ENCODE results near the gene LHPP. TPM values are rescaled to one million over a fixed set of nuclear protein-coding genes. Genes with fewer than 3 reads are reported as not detected.
A peak's percentile ranks its signal among the peaks of the same experiment; 100 is the strongest.

LHPP gene
- polyA plus RNA-seq, 6 donors from 2014 or later, result 30.5 to 89.2 (median 55.6) TPM

GRCh38 chr10:124632566-124632965, 170.9 kb downstream of the LHPP start:
- H3K36me3 Mint-ChIP-seq, result peaks cover 0 to 27% of the 10 kb centered on the region in 2 donors

GRCh38 chr10:124636271-124636995, 174.8 kb downstream of the LHPP start:
- Mint-ChIP-seq H3K36me3 (peaks cover 0 to 27% of the 10 kb centered on the region in 2 donors), H3K9me3 (peaks cover 0 to 8% (median 2%) of the 10 kb centered on the region in 7 donors), H3K4me1 (peaks cover 66 to 98% (median 94%) of the 10 kb centered on the region in 3 donors), H3K27ac (peak overlapping the region; percentile 63 to 99 (median 97)), H3K27me3 (no peaks in the 10 kb centered on the region), H3K4me3 (peak overlapping the region; percentile 57 to 92 (median 82))
- DNase-seq (peak; percentile 57), ATAC-seq (ENCODE audit: low read depth in 2 of 2) (peak; percentile 40 to 47)

More at GRCh38 chr10:124632566-124632965, 170.9 kb downstream of the LHPP start:
- Mint-ChIP-seq H3K27ac (peak overlapping the region; percentile 51 to 97 (median 90)), H3K4me1 (peaks cover 68 to 98% (median 91%) of the 10 kb centered on the region in 3 donors), H3K9me3 (peaks cover 0 to 8% (median 2%) of the 10 kb centered on the region in 7 donors), H3K27me3 (no peaks in the 10 kb centered on the region), H3K4me3 (peak overlapping the region in 7 of 8 donors; percentile 13 to 70 (median 37))
- ATAC-seq (ENCODE audit: low read depth in 2 of 2), result no peak
- DNase-seq, result no peak

GRCh38 chr10:124637091-124637700, 175.6 kb downstream of the LHPP start:
- DNase-seq (no peak), ATAC-seq (ENCODE audit: low read depth in 2 of 2) (no peak)
- Mint-ChIP-seq H3K4me1 (peaks cover 70 to 98% (median 94%) of the 10 kb centered on the region in 3 donors), H3K9me3 (peaks cover 0 to 6% (median 2%) of the 10 kb centered on the region in 7 donors), H3K27ac (peak overlapping the region; percentile 97 to 99 (median 98)), H3K4me3 (peak overlapping the region; percentile 57 to 92 (median 82)), H3K36me3 (peaks cover 0 to 27% of the 10 kb centered on the region in 2 donors), H3K27me3 (no peaks in the 10 kb centered on the region)

- H3K9me3 Mint-ChIP-seq, result peaks cover 0 to 6% (median 2%) of the 10 kb centered on the region in 7 donors
- H3K4me1 Mint-ChIP-seq, result peaks cover 69 to 98% (median 94%) of the 10 kb centered on the region in 3 donors
- no peaks in the 10 kb centered on the region for H3K27me3 Mint-ChIP-seq
- peak overlapping the region; percentile 97 to 99 (median 98) for H3K27ac Mint-ChIP-seq
- ATAC-seq (ENCODE audit: low read depth in 2 of 2) (no peak), DNase-seq (no peak)
- peak overlapping the region; percentile 48 to 92 (median 79) for H3K4me3 Mint-ChIP-seq
- peaks cover 0 to 27% of the 10 kb centered on the region in 2 donors for H3K36me3 Mint-ChIP-seq
Measured at GRCh38 chr10:124637746-124638145, 176.1 kb downstream of the LHPP start.

GRCh38 chr10:124639206-124639605, 177.6 kb downstream of the LHPP start:
- peak overlapping the region; percentile 96 to 99 (median 98) for H3K27ac Mint-ChIP-seq
- H3K36me3 Mint-ChIP-seq, result peaks cover 0 to 16% of the 10 kb centered on the region in 2 donors
- H3K4me3 Mint-ChIP-seq, result peak overlapping the region in 7 of 8 donors; percentile 9 to 92 (median 52)
- H3K27me3 Mint-ChIP-seq, result no peaks in the 10 kb centered on the region
- H3K4me1 Mint-ChIP-seq, result peaks cover 75 to 98% (median 96%) of the 10 kb centered on the region in 3 donors
- H3K9me3 Mint-ChIP-seq, result peaks cover 0 to 2% (median 0%) of the 10 kb centered on the region in 7 donors
- ATAC-seq (ENCODE audit: low read depth in 2 of 2), result no peak
- no peak for DNase-seq

GRCh38 chr10:124639646-124640045, 178.0 kb downstream of the LHPP start:
- Mint-ChIP-seq H3K36me3 (peaks cover 0 to 12% of the 10 kb centered on the region in 2 donors), H3K27me3 (no peaks in the 10 kb centered on the region), H3K27ac (peak overlapping the region; percentile 96 to 99 (median 97)), H3K9me3 (peaks cover 0 to under 1% (median 0%) of the 10 kb centered on the region in 7 donors), H3K4me1 (peaks cover 75 to 98% (median 97%) of the 10 kb centered on the region in 3 donors), H3K4me3 (peak overlapping the region; percentile 4 to 84 (median 71))
- DNase-seq, result no peak
- no peak for ATAC-seq (ENCODE audit: low read depth in 2 of 2)

- ATAC-seq (ENCODE audit: low read depth in 2 of 2) (no peak), DNase-seq (no peak)
- Mint-ChIP-seq H3K4me3 (peak overlapping the region in 7 of 8 donors; percentile 69 to 90 (median 83)), H3K9me3 (no peaks in the 10 kb centered on the region), H3K27ac (peak overlapping the region; percentile 96 to 99 (median 98)), H3K36me3 (peaks cover 0 to 10% of the 10 kb centered on the region in 2 donors), H3K4me1 (peaks cover 75 to 99% (median 98%) of the 10 kb centered on the region in 3 donors), H3K27me3 (no peaks in the 10 kb centered on the region)
Measured at GRCh38 chr10:124640056-124640455, 178.4 kb downstream of the LHPP start.

GRCh38 chr10:124640538-124641231, 179.1 kb downstream of the LHPP start:
- no peaks in the 10 kb centered on the region for H3K27me3 Mint-ChIP-seq
- no peaks in the 10 kb centered on the region for H3K9me3 Mint-ChIP-seq
- H3K4me1 Mint-ChIP-seq, result peaks cover 76 to 100% (median 97%) of the 10 kb centered on the region in 3 donors
- H3K27ac Mint-ChIP-seq, result peak overlapping the region; percentile 97 to 99 (median 99)
- peak overlapping the region; percentile 69 to 90 (median 84) for H3K4me3 Mint-ChIP-seq
- DNase-seq, result peak; percentile 52
- peaks cover 0 to 5% of the 10 kb centered on the region in 2 donors for H3K36me3 Mint-ChIP-seq
- peak; percentile 37 to 51 for ATAC-seq (ENCODE audit: low read depth in 2 of 2)

GRCh38 chr10:124641282-124642087, 179.9 kb downstream of the LHPP start:
- Mint-ChIP-seq H3K27me3 (no peaks in the 10 kb centered on the region), H3K27ac (peak overlapping the region; percentile 97 to 99 (median 99)), H3K9me3 (no peaks in the 10 kb centered on the region), H3K4me1 (peaks cover 76 to 100% (median 98%) of the 10 kb centered on the region in 3 donors), H3K36me3 (no peaks in the 10 kb centered on the region), H3K4me3 (peak overlapping the region; percentile 69 to 90 (median 84))
- DNase-seq (peak; percentile 69), ATAC-seq (ENCODE audit: low read depth in 2 of 2) (peak; percentile 74 to 75)

GRCh38 chr10:124642088-124642710, 180.6 kb downstream of the LHPP start:
- no peak for ATAC-seq (ENCODE audit: low read depth in 2 of 2)
- H3K36me3 Mint-ChIP-seq, result no peaks in the 10 kb centered on the region
- no peaks in the 10 kb centered on the region for H3K27me3 Mint-ChIP-seq
- peaks cover 74 to 100% (median 98%) of the 10 kb centered on the region in 3 donors for H3K4me1 Mint-ChIP-seq
- DNase-seq, result no peak
- no peaks in the 10 kb centered on the region for H3K9me3 Mint-ChIP-seq
- H3K27ac Mint-ChIP-seq, result peak overlapping the region; percentile 97 to 99 (median 99)
- peak overlapping the region; percentile 53 to 86 (median 83) for H3K4me3 Mint-ChIP-seq

GRCh38 chr10:124643330-124644009, 181.8 kb downstream of the LHPP start:
- H3K4me3 Mint-ChIP-seq, result peak overlapping the region; percentile 15 to 86 (median 72)
- no peaks in the 10 kb centered on the region for H3K9me3 Mint-ChIP-seq
- peaks cover 74 to 100% (median 98%) of the 10 kb centered on the region in 3 donors for H3K4me1 Mint-ChIP-seq
- no peaks in the 10 kb centered on the region for H3K27me3 Mint-ChIP-seq
- H3K27ac Mint-ChIP-seq, result peak overlapping the region; percentile 74 to 99 (median 97)
- DNase-seq, result no peak
- H3K36me3 Mint-ChIP-seq, result no peaks in the 10 kb centered on the region
- ATAC-seq (ENCODE audit: low read depth in 2 of 2), result no peak
